ENCODE measurements around the gene BANF1. TPM values are rescaled to one million over a fixed set of nuclear protein-coding genes. Genes with fewer than 3 reads are reported as not detected.
A peak's percentile ranks its signal among the peaks of the same experiment; 100 is the strongest.

BANF1 gene
- total and polyA plus RNA-seq, 2 donors (not counting 3 experiments of a cell fraction or from before 2014, with no cell fraction given), result 269 to 376 TPM

DNA sequence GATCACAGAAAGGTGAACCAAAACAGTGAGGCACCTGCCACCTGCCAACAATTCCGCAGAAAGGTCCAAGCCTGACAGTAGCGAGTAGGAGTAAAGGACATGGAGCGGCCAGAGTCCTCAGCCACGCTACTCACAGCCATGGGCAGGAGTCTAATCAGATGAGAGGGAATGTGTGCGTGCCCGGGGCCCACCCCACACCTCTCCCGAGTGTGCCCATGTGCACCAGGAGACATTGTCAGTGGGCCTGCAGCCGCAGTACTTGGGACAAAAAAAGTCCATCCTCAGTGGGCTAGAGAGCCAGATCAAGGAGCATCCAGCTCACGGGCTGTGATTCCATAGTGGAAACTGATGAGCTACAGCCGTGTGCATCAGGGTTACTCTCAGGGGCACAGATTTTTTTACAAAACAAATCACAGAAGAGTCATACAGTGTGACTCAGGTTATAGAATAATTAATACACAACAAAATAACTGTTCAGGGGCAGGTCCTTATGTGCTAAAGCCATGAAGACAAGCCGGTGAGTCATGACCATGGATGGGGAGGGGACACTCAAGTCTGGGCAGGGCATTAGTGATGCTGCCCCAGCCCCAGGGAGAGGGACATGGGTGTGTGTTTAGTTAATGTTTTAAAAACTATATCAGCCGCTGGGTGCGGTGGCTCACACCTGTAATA is 28.7 kb upstream of the BANF1 start:
- ChIA-PET POLR2A (no interaction called here), CTCF (interaction anchor here (0.7 to 1.4 kb wide), 3 partner anchors 71 to 248 kb away, joined by 3 to 7 read pairs (median 4); no protein-coding TSS in a partner anchor)
- BruUV-seq (replicated peaks), result no TSS peak
- Histone ChIP-seq H3K9me3 (replicated peaks; ENCODE audit: control insufficient read depth, insufficient read depth, low read length) (no peaks in the 10 kb centered on the region), H4K20me1 (replicated peaks; ENCODE audit: control insufficient read depth, extremely low read depth, insufficient read depth, low read length) (no peaks in the 10 kb centered on the region), H2AFZ (ENCODE audit: low read depth, low read length) (no peak overlapping the region), H3K4me3 (replicated peaks in 1 of 3; ENCODE audit: insufficient read depth in 1 of 3, low read depth in 1 of 3, low read length in 3 of 3) (no peak overlapping the region), H3K36me3 (ENCODE audit: control insufficient read depth in 2 of 2, extremely low read depth in 1 of 2, insufficient read depth in 2 of 2, low read length in 2 of 2) (peaks cover 7 to 39% of the 10 kb centered on the region in 2 experiments), H3K9ac (replicated peaks; ENCODE audit: extremely low read depth, insufficient read depth, low read length) (no peak overlapping the region), H3K27ac (ENCODE audit: insufficient read depth, low read depth, low read length) (no peak overlapping the region), H3K4me2 (ENCODE audit: insufficient read depth, low read length) (no peak overlapping the region), H3K27me3 (ENCODE audit: control insufficient read depth in 2 of 2, insufficient read depth in 2 of 2, low read length in 2 of 2) (no peaks in the 10 kb centered on the region), H3K9me1 (replicated peaks; ENCODE audit: control insufficient read depth, extremely low read depth, insufficient read depth, low read length) (no peaks in the 10 kb centered on the region), H3K4me1 (ENCODE audit: control insufficient read depth, extremely low read depth, insufficient read depth, low read length) (no peaks in the 10 kb centered on the region), H3K79me2 (ENCODE audit: control insufficient read depth, insufficient read depth, low read length) (no peaks in the 10 kb centered on the region)
- dilution Hi-C loops (cut with MboI; ENCODE audit: extremely low pct_ligation_motif_present, low sequenced_read_pairs) (no loop called here), intact Hi-C loops (cut with micrococcal nuclease) (no loop called here)
- FAIRE-seq (no peak), DNase-seq (ENCODE audit: low read depth, low spot score) (no peak)
- peak; percentile 5 for TF ChIP-seq FOS (IDR thresholded peaks at IDR 0.05; ENCODE audit: borderline replicate concordance, insufficient read depth, low read length)
- TF ChIP-seq JUN (IDR thresholded peaks at IDR 0.05; ENCODE audit: borderline replicate concordance, insufficient read depth, insufficient read length, low read depth), result no peak

DNA sequence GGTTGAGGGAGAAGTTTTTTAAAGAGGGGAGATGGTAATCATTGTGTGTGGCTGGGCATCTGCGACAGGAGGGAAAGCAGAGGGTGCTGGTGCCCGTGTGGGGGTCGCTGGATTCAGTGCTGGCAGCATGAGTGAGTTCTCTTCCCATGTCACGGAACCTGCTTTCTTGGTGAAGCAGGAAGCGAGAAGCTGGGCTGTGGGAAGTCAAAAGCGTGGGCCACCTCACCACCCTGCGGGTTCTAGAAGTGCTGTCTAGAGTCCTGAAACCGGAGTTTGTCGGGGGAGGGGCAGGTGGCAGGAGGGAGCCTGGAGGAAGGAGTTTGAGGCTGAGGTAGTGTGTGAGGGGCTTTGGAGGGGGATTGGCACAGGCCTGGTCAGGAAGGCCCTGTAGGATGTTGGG is 26.5 kb upstream of the BANF1 start:
- H3K27me3 ChIP-seq (ENCODE audit: control insufficient read depth in 2 of 2, insufficient read depth in 2 of 2, low read length in 2 of 2), result no peaks in the 10 kb centered on the region
- no peak for DNase-seq (ENCODE audit: low read depth, low spot score)
- no peak overlapping the region for H2AFZ ChIP-seq (ENCODE audit: low read depth, low read length)
- no peak overlapping the region for H3K4me2 ChIP-seq (ENCODE audit: insufficient read depth, low read length)
- no peak for FAIRE-seq
- intact Hi-C loops (cut with micrococcal nuclease) (no loop called here), dilution Hi-C loops (cut with MboI; ENCODE audit: extremely low pct_ligation_motif_present, low sequenced_read_pairs) (no loop called here)
- BruUV-seq (replicated peaks), result no TSS peak
- ChIA-PET CTCF (no interaction called here), POLR2A (no interaction called here)
- no peak overlapping the region for H3K9ac ChIP-seq (replicated peaks; ENCODE audit: extremely low read depth, insufficient read depth, low read length)
- no peak overlapping the region for H3K27ac ChIP-seq (ENCODE audit: insufficient read depth, low read depth, low read length)
- TF ChIP-seq, protein P1, sequence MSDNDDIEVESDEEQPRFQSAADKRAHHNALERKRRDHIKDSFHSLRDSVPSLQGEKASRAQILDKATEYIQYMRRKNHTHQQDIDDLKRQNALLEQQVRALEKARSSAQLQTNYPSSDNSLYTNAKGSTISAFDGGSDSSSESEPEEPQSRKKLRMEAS (IDR thresholded peaks at IDR 0.05; ENCODE audit: insufficient read depth, insufficient read length), result no peak
- no peak for TF ChIP-seq POLR2AphosphoS5 (IDR thresholded peaks at IDR 0.05; ENCODE audit: insufficient read depth, low read depth, low read length)
- TF ChIP-seq JUN (IDR thresholded peaks at IDR 0.05; ENCODE audit: borderline replicate concordance, insufficient read depth, insufficient read length, low read depth), result no peak
- no peak for TF ChIP-seq EZH2 (IDR thresholded peaks at IDR 0.05; ENCODE audit: borderline replicate concordance, low read depth, low read length, severe bottlenecking)
- TF ChIP-seq, protein P2, sequence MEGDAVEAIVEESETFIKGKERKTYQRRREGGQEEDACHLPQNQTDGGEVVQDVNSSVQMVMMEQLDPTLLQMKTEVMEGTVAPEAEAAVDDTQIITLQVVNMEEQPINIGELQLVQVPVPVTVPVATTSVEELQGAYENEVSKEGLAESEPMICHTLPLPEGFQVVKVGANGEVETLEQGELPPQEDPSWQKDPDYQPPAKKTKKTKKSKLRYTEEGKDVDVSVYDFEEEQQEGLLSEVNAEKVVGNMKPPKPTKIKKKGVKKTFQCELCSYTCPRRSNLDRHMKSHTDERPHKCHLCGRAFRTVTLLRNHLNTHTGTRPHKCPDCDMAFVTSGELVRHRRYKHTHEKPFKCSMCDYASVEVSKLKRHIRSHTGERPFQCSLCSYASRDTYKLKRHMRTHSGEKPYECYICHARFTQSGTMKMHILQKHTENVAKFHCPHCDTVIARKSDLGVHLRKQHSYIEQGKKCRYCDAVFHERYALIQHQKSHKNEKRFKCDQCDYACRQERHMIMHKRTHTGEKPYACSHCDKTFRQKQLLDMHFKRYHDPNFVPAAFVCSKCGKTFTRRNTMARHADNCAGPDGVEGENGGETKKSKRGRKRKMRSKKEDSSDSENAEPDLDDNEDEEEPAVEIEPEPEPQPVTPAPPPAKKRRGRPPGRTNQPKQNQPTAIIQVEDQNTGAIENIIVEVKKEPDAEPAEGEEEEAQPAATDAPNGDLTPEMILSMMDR (IDR thresholded peaks at IDR 0.05; ENCODE audit: extremely low read depth in 1 of 2, insufficient read depth in 1 of 2, low read depth in 1 of 2, low read length in 2 of 2), result no peak
- no peak for TF ChIP-seq MYC (IDR thresholded peaks at IDR 0.05; ENCODE audit: low read depth, low read length)
- no peak for TF ChIP-seq FOS (IDR thresholded peaks at IDR 0.05; ENCODE audit: borderline replicate concordance, insufficient read depth, low read length)
- TF ChIP-seq GATA2 (IDR thresholded peaks at IDR 0.05; ENCODE audit: insufficient read depth, insufficient read length, low read depth, low read length), result no peak
- TF ChIP-seq POLR2A (IDR thresholded peaks at IDR 0.05; ENCODE audit: low read depth, low read length), result no peak
- no peaks in the 10 kb centered on the region for H3K9me3 ChIP-seq (replicated peaks; ENCODE audit: control insufficient read depth, insufficient read depth, low read length)
- H3K4me1 ChIP-seq (ENCODE audit: control insufficient read depth, extremely low read depth, insufficient read depth, low read length), result no peaks in the 10 kb centered on the region
- no peaks in the 10 kb centered on the region for H4K20me1 ChIP-seq (replicated peaks; ENCODE audit: control insufficient read depth, extremely low read depth, insufficient read depth, low read length)
- no peak overlapping the region for H3K4me3 ChIP-seq (replicated peaks in 1 of 3; ENCODE audit: insufficient read depth in 1 of 3, low read depth in 1 of 3, low read length in 3 of 3)
- H3K36me3 ChIP-seq (ENCODE audit: control insufficient read depth in 2 of 2, extremely low read depth in 1 of 2, insufficient read depth in 2 of 2, low read length in 2 of 2), result peaks cover 4 to 36% of the 10 kb centered on the region in 2 experiments
- no peaks in the 10 kb centered on the region for H3K79me2 ChIP-seq (ENCODE audit: control insufficient read depth, insufficient read depth, low read length)
- H3K9me1 ChIP-seq (replicated peaks; ENCODE audit: control insufficient read depth, extremely low read depth, insufficient read depth, low read length), result no peaks in the 10 kb centered on the region

Measured in endothelial cell of umbilical vein (primary cell).